Measurements from ENCODE around the gene PLPP2.

DNA sequence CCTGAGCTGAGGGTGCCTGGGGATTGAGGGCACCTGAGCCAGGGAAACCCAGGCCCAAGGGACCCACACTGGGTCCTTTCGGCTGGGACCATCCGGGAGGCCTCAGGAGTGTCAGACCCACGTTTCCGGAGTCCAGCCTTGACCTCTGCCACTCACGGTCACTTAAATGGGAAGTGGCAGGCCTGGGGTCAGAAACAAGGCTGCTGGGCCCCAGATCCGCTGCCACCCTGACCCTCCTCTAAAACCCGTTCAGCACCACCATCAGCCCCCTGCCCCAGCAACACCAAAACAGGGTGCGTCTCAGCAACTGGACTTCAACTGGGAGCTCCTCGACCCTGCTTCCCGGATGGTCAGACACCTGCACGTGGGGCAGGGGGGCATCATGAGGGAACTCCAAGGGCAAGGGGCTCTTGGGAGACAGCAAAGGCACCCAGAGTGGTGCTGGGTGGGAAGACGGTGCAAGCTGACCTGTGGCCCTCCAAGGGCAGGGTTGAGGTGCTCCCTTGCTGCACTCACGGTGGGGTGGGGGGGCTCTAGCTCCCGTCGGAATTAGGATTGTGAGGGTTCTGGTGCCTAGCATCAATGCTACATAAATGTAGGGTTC is 1.2 kb upstream of the PLPP2 start:
- TF ChIP-seq, protein P1, sequence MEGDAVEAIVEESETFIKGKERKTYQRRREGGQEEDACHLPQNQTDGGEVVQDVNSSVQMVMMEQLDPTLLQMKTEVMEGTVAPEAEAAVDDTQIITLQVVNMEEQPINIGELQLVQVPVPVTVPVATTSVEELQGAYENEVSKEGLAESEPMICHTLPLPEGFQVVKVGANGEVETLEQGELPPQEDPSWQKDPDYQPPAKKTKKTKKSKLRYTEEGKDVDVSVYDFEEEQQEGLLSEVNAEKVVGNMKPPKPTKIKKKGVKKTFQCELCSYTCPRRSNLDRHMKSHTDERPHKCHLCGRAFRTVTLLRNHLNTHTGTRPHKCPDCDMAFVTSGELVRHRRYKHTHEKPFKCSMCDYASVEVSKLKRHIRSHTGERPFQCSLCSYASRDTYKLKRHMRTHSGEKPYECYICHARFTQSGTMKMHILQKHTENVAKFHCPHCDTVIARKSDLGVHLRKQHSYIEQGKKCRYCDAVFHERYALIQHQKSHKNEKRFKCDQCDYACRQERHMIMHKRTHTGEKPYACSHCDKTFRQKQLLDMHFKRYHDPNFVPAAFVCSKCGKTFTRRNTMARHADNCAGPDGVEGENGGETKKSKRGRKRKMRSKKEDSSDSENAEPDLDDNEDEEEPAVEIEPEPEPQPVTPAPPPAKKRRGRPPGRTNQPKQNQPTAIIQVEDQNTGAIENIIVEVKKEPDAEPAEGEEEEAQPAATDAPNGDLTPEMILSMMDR (IDR thresholded peaks at IDR 0.05), result no peak
- TF ChIP-seq ZFX (IDR thresholded peaks at IDR 0.05; ENCODE audit: borderline replicate concordance), result no peak

Data from 22Rv1 (cell line).